DMS 273 (cell line): Measurements from ENCODE around the gene MED27.
A peak's percentile ranks its signal among the peaks of the same experiment; 100 is the strongest.

Source experiments
- DNase-seq: peaks from one replicate; lab custom pipeline; 2025; ENCODE audit not compliant: unreplicated experiment; lab: John Stamatoyannopoulos, UW

The MED27 gene

GRCh38 chr9:131976157-131977108 is 103.2 kb downstream of the MED27 start:
- DNase-seq, result no peak

- DNase-seq, result no peak
These were observed 106.8 kb downstream of the MED27 start for GRCh38 chr9:131972889-131973288.

- DNase-seq, result no peak
These were observed 108.1 kb downstream of the MED27 start for GRCh38 chr9:131971482-131972074.

GRCh38 chr9:131969469-131969989 is 110.1 kb downstream of the MED27 start:
- peak; percentile 61 for DNase-seq

- peak; percentile 36 for DNase-seq
These were observed 111.0 kb downstream of the MED27 start for GRCh38 chr9:131968632-131969031.

GRCh38 chr9:131965841-131966240 is 113.8 kb downstream of the MED27 start:
- no peak for DNase-seq

- no peak for DNase-seq
These were observed 114.6 kb downstream of the MED27 start for GRCh38 chr9:131965103-131965502.

GRCh38 chr9:131963072-131964030 is 116.3 kb downstream of the MED27 start:
- no peak for DNase-seq

- DNase-seq, result no peak
These were observed 118.2 kb downstream of the MED27 start for GRCh38 chr9:131961496-131961880.

- no peak for DNase-seq
These were observed 118.7 kb downstream of the MED27 start for GRCh38 chr9:131960851-131961495.

GRCh38 chr9:131960311-131960710 is 119.4 kb downstream of the MED27 start:
- no peak for DNase-seq

GRCh38 chr9:131959887-131960286 is 119.8 kb downstream of the MED27 start:
- DNase-seq, result no peak

GRCh38 chr9:131959056-131959455 is 120.6 kb downstream of the MED27 start:
- DNase-seq, result no peak

GRCh38 chr9:131954299-131954698 is 125.4 kb downstream of the MED27 start:
- DNase-seq, result peak; percentile 10

GRCh38 chr9:131951905-131952304 is 127.8 kb downstream of the MED27 start:
- no peak for DNase-seq

GRCh38 chr9:131951155-131951554 is 128.5 kb downstream of the MED27 start:
- DNase-seq, result no peak

- DNase-seq, result no peak
These were observed 129.2 kb downstream of the MED27 start for GRCh38 chr9:131950487-131950886.

GRCh38 chr9:131946180-131946579 is 133.5 kb downstream of the MED27 start:
- DNase-seq, result no peak

- peak; percentile 69 for DNase-seq
These were observed 136.3 kb downstream of the MED27 start for GRCh38 chr9:131943351-131943841.

GRCh38 chr9:131942146-131942720 is 137.4 kb downstream of the MED27 start:
- no peak for DNase-seq
